ENCODE results near the gene HHIP.

Gene HHIP

GRCh38 chr4:144658015-144658567 is 12.1 kb downstream of the HHIP start:
- no peak for FAIRE-seq

- FAIRE-seq, result no peak
Measured at GRCh38 chr4:144658903-144659302, 12.9 kb downstream of the HHIP start.

GRCh38 chr4:144659447-144659846 is 13.5 kb downstream of the HHIP start:
- no peak for FAIRE-seq

- no peak for FAIRE-seq
Measured at GRCh38 chr4:144663834-144664475, 18.0 kb downstream of the HHIP start.

- no peak for FAIRE-seq
Measured at GRCh38 chr4:144666539-144667175, 20.7 kb downstream of the HHIP start.

GRCh38 chr4:144667500-144667899 is 21.5 kb downstream of the HHIP start:
- no peak for FAIRE-seq

- no peak for FAIRE-seq
Measured at GRCh38 chr4:144670776-144671175, 24.8 kb downstream of the HHIP start.

- no peak for FAIRE-seq
Measured at GRCh38 chr4:144674711-144675110, 28.8 kb downstream of the HHIP start.

GRCh38 chr4:144681806-144682205 is 35.9 kb downstream of the HHIP start:
- no peak for FAIRE-seq

- no peak for FAIRE-seq
Measured at GRCh38 chr4:144683516-144683915, 37.6 kb downstream of the HHIP start.

- no peak for FAIRE-seq
Measured at GRCh38 chr4:144685911-144686310, 40.0 kb downstream of the HHIP start.

GRCh38 chr4:144686921-144687320 is 41.0 kb downstream of the HHIP start:
- no peak for FAIRE-seq

- no peak for FAIRE-seq
Measured at GRCh38 chr4:144687466-144687865, 41.5 kb downstream of the HHIP start.

GRCh38 chr4:144688035-144688569 is 42.1 kb downstream of the HHIP start:
- no peak for FAIRE-seq

GRCh38 chr4:144689125-144689524 is 43.2 kb downstream of the HHIP start:
- FAIRE-seq, result no peak

GRCh38 chr4:144695721-144696120 is 49.8 kb downstream of the HHIP start:
- FAIRE-seq, result no peak

GRCh38 chr4:144696376-144696775 is 50.4 kb downstream of the HHIP start:
- FAIRE-seq, result no peak

GRCh38 chr4:144699565-144699964 is 53.6 kb downstream of the HHIP start:
- FAIRE-seq, result no peak

GRCh38 chr4:144701683-144702233 is 55.8 kb downstream of the HHIP start:
- FAIRE-seq, result no peak

GRCh38 chr4:144703494-144703893 is 57.5 kb downstream of the HHIP start:
- no peak for FAIRE-seq

- FAIRE-seq, result no peak
Measured at GRCh38 chr4:144705601-144706590, 59.9 kb downstream of the HHIP start.

- no peak for FAIRE-seq
Measured at GRCh38 chr4:144709159-144709558, 63.2 kb downstream of the HHIP start.
